Liver (tissue), 9 donors: Measurements from ENCODE around the gene FAM118A. TPM values are rescaled to one million over a fixed set of nuclear protein-coding genes. Genes with fewer than 3 reads are reported as not detected.
A peak's percentile ranks its signal among the peaks of the same experiment; 100 is the strongest.

ENCODE experiments used
- DNase-seq: peaks from one replicate; pipeline ENCODE4 v3.0.0-alpha.2; 2017; ENCODE audit warnings: low spot score
- H3K27ac ChIP-seq, 2 donors: one replicate each; pipeline ENCODE4 v1.7.0; 2013; ENCODE audit warnings: inconsistent platforms in 2 of 2, low read length in 2 of 2, control low read depth in 1 of 2, low read depth in 1 of 2, mild to moderate bottlenecking in 1 of 2
- H3K27me3 ChIP-seq, 4 donors: one replicate each; pipeline versions ENCODE4 v1.6.1 to v1.7.0; 2013; ENCODE audit warnings: low read length in 3 of 4, inconsistent platforms in 1 of 4, mild to moderate bottlenecking in 1 of 4, moderate library complexity in 1 of 4; ENCODE audit not compliant: control insufficient read depth in 4 of 4, insufficient read depth in 4 of 4
- H3K36me3 ChIP-seq, 4 donors: one replicate each; pipeline versions ENCODE4 v1.6.1 to v1.7.0; 2013; ENCODE audit warnings: low read length in 3 of 4, mild to moderate bottlenecking in 3 of 4, low read depth in 1 of 4, moderate library complexity in 1 of 4; ENCODE audit not compliant: control insufficient read depth in 4 of 4, insufficient read depth in 3 of 4
- H3K4me1 ChIP-seq, 4 donors: one replicate each; pipeline versions ENCODE4 v1.6.1 to v1.7.0; 2013; ENCODE audit warnings: low read length in 3 of 4, mild to moderate bottlenecking in 3 of 4, moderate library complexity in 1 of 4; ENCODE audit not compliant: control insufficient read depth in 4 of 4, insufficient read depth in 4 of 4
- H3K4me3 ChIP-seq, 3 donors: one replicate each; pipeline versions ENCODE4 v1.6.1 to v1.7.0; 2013; ENCODE audit warnings: low read length in 3 of 3, control low read depth in 1 of 3, low read depth in 1 of 3, mild to moderate bottlenecking in 1 of 3
- H3K9ac ChIP-seq, 2 donors: one replicate each; pipeline ENCODE4 v1.7.0; 2013; ENCODE audit warnings: low read length in 2 of 2, mild to moderate bottlenecking in 2 of 2, moderate library complexity in 2 of 2, control low read depth in 1 of 2, low read depth in 1 of 2
- H3K9me3 ChIP-seq, 4 donors: one replicate each; pipeline versions ENCODE4 v1.6.1 to v1.7.0; 2013; ENCODE audit warnings: low read length in 3 of 4; ENCODE audit not compliant: control insufficient read depth in 4 of 4
- EGR1 ChIP-seq, 2 donors: IDR thresholded peaks; 2 replicates each; pipeline ENCODE4 v1.6.1; 2016 to 2018; ENCODE audit warnings: antibody characterized with exemption in 2 of 2, low read depth in 2 of 2
- FOXA1 ChIP-seq: IDR thresholded peaks from 2 replicates; pipeline ENCODE4 v1.6.1; 2016; ENCODE audit warnings: antibody characterized with exemption
- FOXA2 ChIP-seq: IDR thresholded peaks from 2 replicates; pipeline ENCODE4 v1.6.1; 2016; ENCODE audit warnings: antibody characterized with exemption
- HNF4A ChIP-seq, 2 donors: conservative IDR thresholded peaks; 2 replicates each; pipeline ENCODE4 v1.6.1; 2016; ENCODE audit warnings: antibody characterized with exemption in 2 of 2, mild to moderate bottlenecking in 2 of 2
- HNF4G ChIP-seq: IDR thresholded peaks from 2 replicates; pipeline ENCODE4 v1.6.1; 2016; ENCODE audit warnings: antibody characterized with exemption
- JUND ChIP-seq, 2 donors: IDR thresholded peaks; 2 replicates each; pipeline ENCODE4 v1.6.1; 2016; ENCODE audit warnings: antibody characterized with exemption in 2 of 2
- NR2F2 ChIP-seq: IDR thresholded peaks from 2 replicates; pipeline ENCODE4 v1.6.1; 2016; ENCODE audit warnings: antibody characterized with exemption
- RXRA ChIP-seq, 2 donors: IDR thresholded peaks; 2 replicates each; pipeline ENCODE4 v1.6.1; 2017 to 2018; ENCODE audit warnings: antibody characterized with exemption in 2 of 2, mild to moderate bottlenecking in 1 of 2
- SP1 ChIP-seq: IDR thresholded peaks from 2 replicates; pipeline ENCODE4 v1.6.1; 2018; ENCODE audit warnings: antibody characterized with exemption, mild to moderate bottlenecking
- YY1 ChIP-seq: IDR thresholded peaks from 2 replicates; pipeline ENCODE4 v1.6.1; 2016; ENCODE audit warnings: antibody characterized with exemption, mild to moderate bottlenecking
- WGBS: extraction: QIAGEN DNeasy Blood & Tissue Kit; methylation state at CpG from one replicate; pipeline ENCODE4 v1.1.7; 2013; 5-methylcytosine and 5-hydroxymethylcytosine counted together
- polyA plus RNA-seq, 2 donors: library from polyadenylated mRNA; stranded (reverse) in 1 of 2; unstranded in 1 of 2; fragments of 200-250 nt in 1 of 2; fragments of >200 nt in 1 of 2; fragmentation: Nextera tagmentation in 1 of 2; extraction: Ambion mirVana in 1 of 2; gene quantifications; one replicate each; pipeline versions ENCODE4 v1.2.1 to v1.2.3, GENCODE V29; 2013 to 2015
- total RNA-seq, 2 donors: library from RNA; depleted of rRNA; stranded (reverse); fragments of >200 nt; gene quantifications; one replicate each; pipeline ENCODE4 v1.2.3, GENCODE V29; 2014
- TF ChIP-seq, protein P1 (sequence below): IDR thresholded peaks from 2 replicates; pipeline ENCODE4 v1.6.1; 2016; ENCODE audit warnings: antibody characterized with exemption, mild to moderate bottlenecking
- TF ChIP-seq, protein P2 (sequence below): IDR thresholded peaks from 2 replicates; pipeline ENCODE4 v1.6.1; 2016; ENCODE audit warnings: antibody characterized with exemption
- TF ChIP-seq, protein P3 (sequence below): IDR thresholded peaks from 2 replicates; pipeline ENCODE4 v1.6.1; 2016; ENCODE audit warnings: antibody characterized with exemption
- donor health status: healthy.
- donor health status: healthy.
- donor health status: healthy.
- donor health status: healthy.
- donor health status: healthy.

The FAM118A gene
- total and polyA plus RNA-seq, 4 donors, result 4.7 to 36.0 (median 5.6) TPM

DNA sequence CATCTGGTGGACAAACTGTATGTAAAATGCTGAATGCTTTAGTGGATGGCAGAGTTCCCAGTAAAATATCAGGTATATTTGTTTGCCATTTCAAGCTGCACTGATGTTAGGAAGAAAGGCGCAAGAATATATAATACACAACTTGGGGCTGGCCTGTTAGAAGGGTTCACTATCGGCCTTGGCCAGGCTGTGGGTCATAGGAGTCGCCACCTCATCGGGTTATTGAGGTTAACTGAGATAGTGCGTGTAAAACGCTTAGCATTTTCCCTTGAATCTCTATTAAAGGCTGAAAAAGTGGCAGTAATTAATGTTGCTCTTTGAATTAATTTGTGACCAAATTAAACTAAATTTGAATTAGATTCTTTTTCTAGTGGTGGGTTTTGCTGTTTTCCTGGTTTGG lies 5.1 kb downstream of the FAM118A start:
- Histone ChIP-seq H3K27me3 (no peaks in the 10 kb centered on the region), H3K4me3 (no peak overlapping the region), H3K4me1 (peaks cover 4 to 24% (median 11%) of the 10 kb centered on the region in 4 donors), H3K27ac (no peak overlapping the region), H3K36me3 (no peaks in the 10 kb centered on the region), H3K9me3 (no peaks in the 10 kb centered on the region), H3K9ac (no peak overlapping the region)
- DNase-seq, result no peak
- WGBS, result 84% methylated on average over 6 of the region's 6 CpGs
- no peak for TF ChIP-seq FOXA1
- no peak for TF ChIP-seq HNF4G
- TF ChIP-seq, protein P1, sequence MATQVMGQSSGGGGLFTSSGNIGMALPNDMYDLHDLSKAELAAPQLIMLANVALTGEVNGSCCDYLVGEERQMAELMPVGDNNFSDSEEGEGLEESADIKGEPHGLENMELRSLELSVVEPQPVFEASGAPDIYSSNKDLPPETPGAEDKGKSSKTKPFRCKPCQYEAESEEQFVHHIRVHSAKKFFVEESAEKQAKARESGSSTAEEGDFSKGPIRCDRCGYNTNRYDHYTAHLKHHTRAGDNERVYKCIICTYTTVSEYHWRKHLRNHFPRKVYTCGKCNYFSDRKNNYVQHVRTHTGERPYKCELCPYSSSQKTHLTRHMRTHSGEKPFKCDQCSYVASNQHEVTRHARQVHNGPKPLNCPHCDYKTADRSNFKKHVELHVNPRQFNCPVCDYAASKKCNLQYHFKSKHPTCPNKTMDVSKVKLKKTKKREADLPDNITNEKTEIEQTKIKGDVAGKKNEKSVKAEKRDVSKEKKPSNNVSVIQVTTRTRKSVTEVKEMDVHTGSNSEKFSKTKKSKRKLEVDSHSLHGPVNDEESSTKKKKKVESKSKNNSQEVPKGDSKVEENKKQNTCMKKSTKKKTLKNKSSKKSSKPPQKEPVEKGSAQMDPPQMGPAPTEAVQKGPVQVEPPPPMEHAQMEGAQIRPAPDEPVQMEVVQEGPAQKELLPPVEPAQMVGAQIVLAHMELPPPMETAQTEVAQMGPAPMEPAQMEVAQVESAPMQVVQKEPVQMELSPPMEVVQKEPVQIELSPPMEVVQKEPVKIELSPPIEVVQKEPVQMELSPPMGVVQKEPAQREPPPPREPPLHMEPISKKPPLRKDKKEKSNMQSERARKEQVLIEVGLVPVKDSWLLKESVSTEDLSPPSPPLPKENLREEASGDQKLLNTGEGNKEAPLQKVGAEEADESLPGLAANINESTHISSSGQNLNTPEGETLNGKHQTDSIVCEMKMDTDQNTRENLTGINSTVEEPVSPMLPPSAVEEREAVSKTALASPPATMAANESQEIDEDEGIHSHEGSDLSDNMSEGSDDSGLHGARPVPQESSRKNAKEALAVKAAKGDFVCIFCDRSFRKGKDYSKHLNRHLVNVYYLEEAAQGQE, result no peak
- TF ChIP-seq, protein P2, sequence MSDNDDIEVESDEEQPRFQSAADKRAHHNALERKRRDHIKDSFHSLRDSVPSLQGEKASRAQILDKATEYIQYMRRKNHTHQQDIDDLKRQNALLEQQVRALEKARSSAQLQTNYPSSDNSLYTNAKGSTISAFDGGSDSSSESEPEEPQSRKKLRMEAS, result no peak
- TF ChIP-seq EGR1 (IDR thresholded peaks at IDR 0.05; ENCODE audit: low read depth in 2 of 2), result no peak
- no peak for TF ChIP-seq YY1
- no peak for TF ChIP-seq SP1
- TF ChIP-seq, protein P3, sequence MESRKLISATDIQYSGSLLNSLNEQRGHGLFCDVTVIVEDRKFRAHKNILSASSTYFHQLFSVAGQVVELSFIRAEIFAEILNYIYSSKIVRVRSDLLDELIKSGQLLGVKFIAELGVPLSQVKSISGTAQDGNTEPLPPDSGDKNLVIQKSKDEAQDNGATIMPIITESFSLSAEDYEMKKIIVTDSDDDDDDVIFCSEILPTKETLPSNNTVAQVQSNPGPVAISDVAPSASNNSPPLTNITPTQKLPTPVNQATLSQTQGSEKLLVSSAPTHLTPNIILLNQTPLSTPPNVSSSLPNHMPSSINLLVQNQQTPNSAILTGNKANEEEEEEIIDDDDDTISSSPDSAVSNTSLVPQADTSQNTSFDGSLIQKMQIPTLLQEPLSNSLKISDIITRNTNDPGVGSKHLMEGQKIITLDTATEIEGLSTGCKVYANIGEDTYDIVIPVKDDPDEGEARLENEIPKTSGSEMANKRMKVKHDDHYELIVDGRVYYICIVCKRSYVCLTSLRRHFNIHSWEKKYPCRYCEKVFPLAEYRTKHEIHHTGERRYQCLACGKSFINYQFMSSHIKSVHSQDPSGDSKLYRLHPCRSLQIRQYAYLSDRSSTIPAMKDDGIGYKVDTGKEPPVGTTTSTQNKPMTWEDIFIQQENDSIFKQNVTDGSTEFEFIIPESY, result no peak
- TF ChIP-seq FOXA2, result no peak
- TF ChIP-seq JUND (IDR thresholded peaks at IDR 0.05), result no peak
- TF ChIP-seq NR2F2, result no peak

DNA sequence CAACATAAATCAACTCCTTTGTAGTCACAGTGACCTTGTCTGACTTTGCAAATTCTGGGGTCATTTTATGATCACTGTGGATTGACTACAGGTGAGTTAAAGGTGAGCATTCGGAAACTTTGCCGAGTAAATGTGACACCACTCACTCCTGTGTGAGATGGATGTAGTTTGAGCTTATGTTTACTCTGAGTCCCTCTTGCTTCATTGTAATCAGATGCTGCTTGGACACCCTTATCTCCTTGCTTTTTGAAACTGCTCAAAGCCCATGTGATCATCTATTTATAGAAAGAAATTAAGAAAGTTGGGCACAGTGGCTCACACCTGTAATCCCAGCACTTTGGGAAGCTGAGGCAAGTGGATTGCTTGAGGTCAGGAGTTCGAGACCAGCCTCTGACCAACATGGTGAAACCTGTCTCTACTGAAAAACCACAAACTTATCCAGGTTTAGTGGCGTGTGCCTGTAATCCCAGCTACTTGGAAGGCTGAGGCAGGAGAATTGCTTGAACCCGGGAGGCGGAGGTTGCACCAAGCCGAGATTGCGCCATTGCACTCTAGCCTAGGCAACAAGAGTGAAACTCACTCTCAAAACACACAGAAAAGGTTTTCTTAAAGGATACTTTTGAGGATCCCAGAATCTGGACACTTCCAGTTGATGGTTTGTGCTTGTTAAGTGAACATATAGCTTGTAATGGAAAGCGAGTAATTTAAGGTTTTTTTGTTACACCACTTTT lies 7.2 kb downstream of the FAM118A start:
- no peaks in the 10 kb centered on the region for H3K36me3 ChIP-seq
- no peak for DNase-seq
- H3K9me3 ChIP-seq, result no peaks in the 10 kb centered on the region
- H3K9ac ChIP-seq, result no peak overlapping the region
- 68% methylated on average over 9 of the region's 9 CpGs for WGBS
- peaks cover 0 to 18% (median 5%) of the 10 kb centered on the region in 4 donors for H3K4me1 ChIP-seq
- peak in 1 of 2 donors; percentile 40 for TF ChIP-seq RXRA (IDR thresholded peaks at IDR 0.05)
- no peak for TF ChIP-seq HNF4G
- peak in 1 of 2 donors; percentile 8 for TF ChIP-seq HNF4A (conservative IDR thresholded peaks at IDR 0.05)
- no peaks in the 10 kb centered on the region for H3K27me3 ChIP-seq
- H3K4me3 ChIP-seq, result no peak overlapping the region
- H3K27ac ChIP-seq, result peak overlapping the region in 1 of 2 donors; percentile 74
